Hematopoietic multipotent progenitor cell treated with erythropoietin and hydrocortisone succinate and interleukin-3 and kit ligand, for 6 days (in vitro differentiated cells): ENCODE data around the gene KLHDC3.

Experiments used
- DNase-seq: peaks from one replicate; pipeline ENCODE4 v3.0.0-alpha.2; 2015

The KLHDC3 gene

DNA sequence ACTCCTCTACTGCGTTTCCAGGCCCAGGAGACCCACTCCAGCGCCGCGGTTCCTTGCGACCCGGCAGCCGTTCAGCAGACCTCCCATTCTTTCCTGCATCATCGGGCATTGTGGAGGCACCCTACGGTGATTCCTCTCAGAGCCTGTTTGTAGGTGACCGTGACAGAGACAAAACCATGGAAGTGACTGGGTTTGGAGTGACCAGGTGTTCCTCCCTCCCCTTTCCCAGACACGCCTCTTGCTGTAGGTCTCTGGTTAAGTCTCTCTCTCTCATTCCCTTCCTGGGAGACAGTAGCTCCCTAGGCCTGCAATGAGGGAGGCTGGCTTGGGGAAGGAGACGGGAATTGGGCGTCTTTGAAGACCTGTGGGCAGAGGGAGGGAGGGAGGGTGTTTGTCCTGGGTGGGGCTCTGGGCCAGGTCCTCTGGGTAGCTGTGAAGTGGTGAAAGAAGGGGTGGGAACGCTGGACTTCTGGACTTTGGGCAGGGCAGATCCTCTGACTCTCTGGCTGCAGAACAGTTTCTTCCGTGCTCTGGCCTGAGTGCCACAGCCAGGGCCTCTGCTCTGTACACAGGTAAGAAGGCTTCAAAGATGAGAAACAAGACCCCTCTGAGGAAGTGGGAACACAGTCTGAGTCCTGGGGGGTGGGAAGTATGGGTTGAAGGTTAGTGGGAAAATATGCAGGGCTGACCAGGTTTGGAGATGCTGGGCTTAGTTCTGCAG is 46.1 kb downstream of the KLHDC3 start:
- DNase-seq = peak; percentile 17

GRCh38 chr6:43060755-43061633 is 46.9 kb downstream of the KLHDC3 start:
- no peak for DNase-seq

GRCh38 chr6:43061861-43062260 is 47.8 kb downstream of the KLHDC3 start:
- no peak for DNase-seq

DNA sequence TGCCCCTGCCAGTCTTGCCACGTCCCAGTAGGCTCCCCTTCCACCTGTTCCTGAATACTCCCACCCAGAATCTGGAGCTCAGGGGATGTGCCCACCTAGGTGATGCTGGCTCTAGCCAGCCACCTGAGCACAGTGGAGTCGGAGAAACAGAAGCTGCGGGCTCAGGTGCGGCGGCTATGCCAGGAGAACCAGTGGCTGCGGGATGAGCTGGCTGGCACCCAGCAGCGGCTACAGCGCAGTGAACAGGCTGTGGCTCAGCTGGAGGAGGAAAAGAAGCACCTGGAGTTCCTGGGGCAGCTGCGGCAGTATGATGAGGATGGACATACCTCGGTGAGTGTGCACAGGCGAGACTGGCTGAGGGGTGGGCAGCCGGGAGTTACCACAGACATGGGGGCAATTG is 48.8 kb downstream of the KLHDC3 start:
- DNase-seq = no peak

GRCh38 chr6:43070028-43070632 is 56.1 kb downstream of the KLHDC3 start:
- DNase-seq = peak; percentile 80
